Measurements from ENCODE around the gene DNAJB9. TPM values are rescaled to one million over a fixed set of nuclear protein-coding genes. Genes with fewer than 3 reads are reported as not detected.

DNAJB9 gene
- total RNA-seq, 4 donors from 2014 or later = 14.3 to 58.0 (median 31.5) TPM

- no peak for TF ChIP-seq CTCF (IDR thresholded peaks at IDR 0.05; ENCODE audit: low read depth)
These were observed 5.5 kb downstream of the DNAJB9 start for GRCh38 chr7:108575156-108575555.

- TF ChIP-seq CTCF (IDR thresholded peaks at IDR 0.05; ENCODE audit: low read depth) = no peak
These were observed 6.4 kb downstream of the DNAJB9 start for GRCh38 chr7:108576116-108576515.

GRCh38 chr7:108578937-108579336, 9.3 kb downstream of the DNAJB9 start:
- no peak for TF ChIP-seq CTCF (IDR thresholded peaks at IDR 0.05; ENCODE audit: low read depth)

- no peak for TF ChIP-seq CTCF (IDR thresholded peaks at IDR 0.05; ENCODE audit: low read depth)
These were observed 10.6 kb downstream of the DNAJB9 start for GRCh38 chr7:108580298-108580697.

- TF ChIP-seq CTCF (IDR thresholded peaks at IDR 0.05; ENCODE audit: low read depth) = no peak
These were observed 12.2 kb downstream of the DNAJB9 start for GRCh38 chr7:108581655-108582491.

GRCh38 chr7:108584211-108584610, 14.5 kb downstream of the DNAJB9 start:
- TF ChIP-seq CTCF (IDR thresholded peaks at IDR 0.05; ENCODE audit: low read depth) = no peak

GRCh38 chr7:108585843-108586242, 16.2 kb downstream of the DNAJB9 start:
- TF ChIP-seq CTCF (IDR thresholded peaks at IDR 0.05; ENCODE audit: low read depth) = no peak
